Measurements from ENCODE around the gene ITPK1.

DNA sequence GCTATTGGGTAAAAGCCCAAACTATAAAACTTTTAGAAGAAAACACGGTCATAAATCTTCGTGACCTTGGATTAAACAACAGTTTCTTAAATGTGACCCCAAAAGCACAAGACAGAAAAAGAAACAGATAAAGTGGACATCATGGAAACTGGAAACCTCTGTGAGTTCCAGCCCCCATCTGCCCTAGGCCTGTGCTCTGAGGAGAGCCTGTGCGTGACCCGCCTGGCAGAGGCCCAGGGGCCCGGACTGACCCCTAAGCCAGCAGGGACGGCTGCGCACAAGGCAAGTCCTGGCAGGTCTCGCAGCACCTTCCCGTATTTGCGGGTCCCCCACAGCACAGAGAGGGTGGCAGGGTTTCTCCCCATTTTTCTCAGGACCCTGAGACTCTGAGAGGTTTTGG, 116.8 kb downstream of the ITPK1 start:
- TF ChIP-seq, protein P1, sequence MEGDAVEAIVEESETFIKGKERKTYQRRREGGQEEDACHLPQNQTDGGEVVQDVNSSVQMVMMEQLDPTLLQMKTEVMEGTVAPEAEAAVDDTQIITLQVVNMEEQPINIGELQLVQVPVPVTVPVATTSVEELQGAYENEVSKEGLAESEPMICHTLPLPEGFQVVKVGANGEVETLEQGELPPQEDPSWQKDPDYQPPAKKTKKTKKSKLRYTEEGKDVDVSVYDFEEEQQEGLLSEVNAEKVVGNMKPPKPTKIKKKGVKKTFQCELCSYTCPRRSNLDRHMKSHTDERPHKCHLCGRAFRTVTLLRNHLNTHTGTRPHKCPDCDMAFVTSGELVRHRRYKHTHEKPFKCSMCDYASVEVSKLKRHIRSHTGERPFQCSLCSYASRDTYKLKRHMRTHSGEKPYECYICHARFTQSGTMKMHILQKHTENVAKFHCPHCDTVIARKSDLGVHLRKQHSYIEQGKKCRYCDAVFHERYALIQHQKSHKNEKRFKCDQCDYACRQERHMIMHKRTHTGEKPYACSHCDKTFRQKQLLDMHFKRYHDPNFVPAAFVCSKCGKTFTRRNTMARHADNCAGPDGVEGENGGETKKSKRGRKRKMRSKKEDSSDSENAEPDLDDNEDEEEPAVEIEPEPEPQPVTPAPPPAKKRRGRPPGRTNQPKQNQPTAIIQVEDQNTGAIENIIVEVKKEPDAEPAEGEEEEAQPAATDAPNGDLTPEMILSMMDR (IDR thresholded peaks at IDR 0.05): no peak
- TF ChIP-seq POLR2A (IDR thresholded peaks at IDR 0.05): no peak

All from thyroid gland (tissue), 4 donors.